GM12878 (cell line): ENCODE results near the gene SH3BP1.

Experiments used
- CTCF ChIP-seq, 3 experiments: IDR thresholded peaks in 2 of 3; conservative IDR thresholded peaks in 1 of 3; 2 replicates each; pipeline ENCODE4 v1.5.1; 2011; ENCODE audit warnings: low read depth in 3 of 3, low read length in 3 of 3, mild to moderate bottlenecking in 3 of 3, control low read depth in 2 of 3, moderate library complexity in 2 of 3, inconsistent platforms in 1 of 3, mixed read lengths in 1 of 3; ENCODE audit not compliant: control insufficient read depth in 2 of 3, insufficient read depth in 1 of 3; ENCODE audit errors: extremely low read depth in 1 of 3
- EP300 ChIP-seq, 2 experiments: fragments of 150-350 bp in 1 of 2; IDR thresholded peaks; 2 replicates each; pipeline ENCODE4 v1.6.1; 2011 to 2012; ENCODE audit warnings: low read depth in 2 of 2, low read length in 2 of 2, borderline replicate concordance in 1 of 2, improper control_type of control experiment in 1 of 2, inconsistent platforms in 1 of 2; ENCODE audit not compliant: control insufficient read depth in 1 of 2
- HCFC1 ChIP-seq: fragments of 150-350 bp; IDR thresholded peaks from 2 replicates; pipeline ENCODE4 v1.6.1; 2014; ENCODE audit warnings: low read length
- KDM1A ChIP-seq: fragments of 200-600 bp; sonication (generic); IDR thresholded peaks from 2 replicates; pipeline ENCODE4 v1.6.1; 2016; ENCODE audit warnings: borderline replicate concordance
- MAX ChIP-seq: IDR thresholded peaks from 2 replicates; pipeline ENCODE4 v1.6.1; 2012; ENCODE audit warnings: low read depth, low read length, improper control_type of control experiment
- RAD21 ChIP-seq: IDR thresholded peaks from 2 replicates; pipeline ENCODE4 v1.6.1; 2011; ENCODE audit warnings: mild to moderate bottlenecking, low read depth, low read length, moderate library complexity; ENCODE audit not compliant: insufficient read depth
- RB1 ChIP-seq: fragments of 450-650 bp; formaldehyde crosslinking; IDR thresholded peaks from 2 replicates; pipeline ENCODE4 v1.6.1; 2017; ENCODE audit warnings: mild to moderate bottlenecking, borderline replicate concordance
- RBBP5 ChIP-seq: fragments of 200-600 bp; sonication (generic); conservative IDR thresholded peaks from 2 replicates; pipeline ENCODE4 v1.6.1; 2016
- SIX5 ChIP-seq: IDR thresholded peaks from 2 replicates; pipeline ENCODE4 v1.6.1; 2011; ENCODE audit warnings: mild to moderate bottlenecking, low read depth, low read length, moderate library complexity; ENCODE audit not compliant: severe bottlenecking
- SMAD1 ChIP-seq: fragments of 450-650 bp; IDR thresholded peaks from 2 replicates; pipeline ENCODE4 v1.6.1; 2018; ENCODE audit warnings: mild to moderate bottlenecking, low read depth; ENCODE audit not compliant: partially characterized antibody

GRCh38 chr22:37609240-37610152 is 30.0 kb upstream of the SH3BP1 start:
- no peak for TF ChIP-seq EP300 (IDR thresholded peaks at IDR 0.05; ENCODE audit: borderline replicate concordance in 1 of 2, control insufficient read depth in 1 of 2, low read depth in 2 of 2, low read length in 2 of 2)
- TF ChIP-seq RBBP5, result no peak
- TF ChIP-seq HCFC1, result no peak
- TF ChIP-seq SMAD1, result no peak
- no peak for TF ChIP-seq CTCF (IDR thresholded peaks at IDR 0.05 in 2 of 3, conservative IDR thresholded peaks at IDR 0.05 in 1 of 3; ENCODE audit: control insufficient read depth in 2 of 3, extremely low read depth in 1 of 3, insufficient read depth in 1 of 3, low read depth in 3 of 3, low read length in 3 of 3)
- TF ChIP-seq KDM1A, result no peak
- no peak for TF ChIP-seq RB1
- TF ChIP-seq SIX5, result no peak
- no peak for TF ChIP-seq RAD21
- no peak for TF ChIP-seq MAX
